Astrocyte (in vitro differentiated cells and primary cell): ENCODE results near the gene C6orf62. TPM values are rescaled to one million over a fixed set of nuclear protein-coding genes. Genes with fewer than 3 reads are reported as not detected.
A peak's percentile ranks its signal among the peaks of the same experiment; 100 is the strongest.

Experiments used
- DNase-seq: peaks from one replicate; pipeline ENCODE4 v3.0.0-alpha.2; 2010; ENCODE audit warnings: low read depth
- FAIRE-seq: peaks from 2 replicates; lab custom pipeline; 2011; peaks lifted over from hg19 to GRCh38; lab: Jason Lieb, UNC
- H2AFZ ChIP-seq: 2 replicates; pipeline ENCODE4 v1.6.0; 2012; ENCODE audit warnings: low read depth, low read length, inconsistent platforms
- H3K27ac ChIP-seq: 2 replicates; pipeline ENCODE4 v1.5.1; 2011; ENCODE audit warnings: low read depth, low read length, inconsistent platforms
- H3K27me3 ChIP-seq: 2 replicates; pipeline ENCODE4 v1.6.0; 2011; ENCODE audit warnings: low read length, inconsistent platforms; ENCODE audit not compliant: insufficient read depth
- H3K36me3 ChIP-seq: 2 replicates; pipeline ENCODE4 v1.5.1; 2011; ENCODE audit warnings: low read length, inconsistent platforms; ENCODE audit not compliant: insufficient read depth
- H3K4me1 ChIP-seq: 2 replicates; pipeline ENCODE4 v1.5.1; 2011; ENCODE audit warnings: low read length, inconsistent platforms; ENCODE audit not compliant: insufficient read depth
- H3K4me2 ChIP-seq: 2 replicates; pipeline ENCODE4 v1.6.0; 2012; ENCODE audit warnings: low read length, inconsistent platforms
- H3K4me3 ChIP-seq: 2 replicates; pipeline ENCODE4 v1.5.1; 2011; ENCODE audit warnings: low read depth, mild to moderate bottlenecking, low read length, inconsistent platforms; ENCODE audit not compliant: insufficient read depth
- H3K79me2 ChIP-seq: 2 replicates; pipeline ENCODE4 v1.6.0; 2012; ENCODE audit warnings: mild to moderate bottlenecking, low read length, inconsistent platforms; ENCODE audit not compliant: insufficient read depth
- H3K9ac ChIP-seq: 2 replicates; pipeline ENCODE4 v1.6.0; 2012; ENCODE audit warnings: mild to moderate bottlenecking, low read length, inconsistent platforms
- H3K9me3 ChIP-seq: 2 replicates; pipeline ENCODE4 v1.5.1; 2012; ENCODE audit warnings: low read depth, mild to moderate bottlenecking, low read length, inconsistent platforms; ENCODE audit not compliant: insufficient read depth
- H4K20me1 ChIP-seq: 2 replicates; pipeline ENCODE4 v1.6.0; 2012; ENCODE audit warnings: low read length, inconsistent platforms; ENCODE audit not compliant: insufficient read depth
- H3K27ac Mint-ChIP-seq: one replicate; pipeline ENCODE4 v1.8.0; 2021; ENCODE audit warnings: mild to moderate bottlenecking, mixed read lengths; ENCODE audit not compliant: unreplicated experiment
- H3K27me3 Mint-ChIP-seq: one replicate; pipeline ENCODE4 v1.8.0; 2021; ENCODE audit warnings: low read depth, mixed read lengths; ENCODE audit not compliant: unreplicated experiment
- H3K36me3 Mint-ChIP-seq: one replicate; pipeline ENCODE4 v1.8.0; 2021; ENCODE audit warnings: low read depth, mixed read lengths; ENCODE audit not compliant: unreplicated experiment
- H3K4me1 Mint-ChIP-seq: one replicate; pipeline ENCODE4 v1.8.0; 2021; ENCODE audit warnings: low read depth, mixed read lengths; ENCODE audit not compliant: unreplicated experiment
- H3K4me3 Mint-ChIP-seq: one replicate; pipeline ENCODE4 v1.8.0; 2021; ENCODE audit warnings: mild to moderate bottlenecking, moderate library complexity, mixed read lengths; ENCODE audit not compliant: unreplicated experiment
- H3K9me3 Mint-ChIP-seq: one replicate; pipeline ENCODE4 v1.8.0; 2021; ENCODE audit warnings: mild to moderate bottlenecking, mixed read lengths; ENCODE audit not compliant: unreplicated experiment
- EZH2 ChIP-seq: IDR thresholded peaks from 2 replicates; pipeline ENCODE4 v1.6.1; 2012; ENCODE audit warnings: mild to moderate bottlenecking, low read length, inconsistent platforms; ENCODE audit not compliant: insufficient read depth
- total RNA-seq: library from RNA; stranded (reverse); gene quantifications from 2 replicates; pipeline ENCODE4 v1.2.1, GENCODE V29; 2021
- TF ChIP-seq, protein P1 (sequence below): IDR thresholded peaks from 2 replicates; pipeline ENCODE4 v1.5.1; 2011; ENCODE audit warnings: low read depth, mild to moderate bottlenecking, inconsistent platforms, low read length, moderate library complexity; ENCODE audit not compliant: insufficient read depth

C6orf62 gene
- total RNA-seq, 1 donor from 2014 or later: 162 TPM

DNA sequence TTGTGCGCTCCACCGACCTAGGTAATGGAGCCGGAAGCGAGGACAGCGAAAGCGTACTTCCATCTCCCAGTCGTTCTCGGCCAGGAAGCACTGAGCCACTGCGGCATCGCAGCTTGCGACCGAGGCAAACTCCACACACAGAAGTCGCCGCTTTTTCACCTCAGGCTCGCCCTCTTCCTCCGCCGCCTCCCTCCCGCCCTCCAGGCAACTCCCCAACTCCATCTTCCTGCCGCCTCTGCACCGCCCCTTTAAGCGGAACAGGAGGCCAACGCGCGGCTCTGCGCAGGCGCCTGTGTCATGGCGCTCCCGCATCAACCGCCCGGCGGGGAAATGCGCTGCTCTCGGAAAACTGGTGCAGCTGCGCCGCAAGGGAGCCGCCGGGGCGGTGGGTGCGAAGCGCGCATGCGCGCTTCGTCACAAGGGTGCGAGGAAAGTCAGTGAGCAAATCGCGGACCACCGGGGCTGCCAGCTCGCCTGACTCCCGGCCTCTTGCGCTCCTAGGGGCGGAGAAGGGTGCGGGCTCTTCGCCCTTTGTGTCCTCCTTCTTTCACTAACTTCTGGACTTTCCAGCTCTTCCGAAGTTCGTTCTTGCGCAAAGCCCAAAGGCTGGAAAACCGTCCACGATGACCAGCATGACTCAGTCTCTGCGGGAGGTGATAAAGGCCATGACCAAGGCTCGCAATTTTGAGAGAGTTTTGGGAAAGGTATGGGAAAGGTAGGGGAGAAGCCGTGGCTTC lies 52.1 kb downstream of the C6orf62 start, which contains the start of the genes ACOT13 and TDP2:
ACOT13 (plus strand) TSS at position 437 of the 737 bp plus-strand sequence; CDS start at position 624, 187 bp downstream.
TDP2 (minus strand) TSS at position 259 of the 737 bp plus-strand sequence; CDS start at position 222, 37 bp downstream.
- H3K4me1 Mint-ChIP-seq: peaks cover 3% of the 10 kb centered on the region
- H3K4me3 ChIP-seq: peak within 1 kb of the TSS; percentile 99
- H3K27ac Mint-ChIP-seq: peak within 1 kb of the TSS; percentile 99
- peaks cover 9% of the 10 kb centered on the region for H3K4me1 ChIP-seq
- TF ChIP-seq, protein P1, sequence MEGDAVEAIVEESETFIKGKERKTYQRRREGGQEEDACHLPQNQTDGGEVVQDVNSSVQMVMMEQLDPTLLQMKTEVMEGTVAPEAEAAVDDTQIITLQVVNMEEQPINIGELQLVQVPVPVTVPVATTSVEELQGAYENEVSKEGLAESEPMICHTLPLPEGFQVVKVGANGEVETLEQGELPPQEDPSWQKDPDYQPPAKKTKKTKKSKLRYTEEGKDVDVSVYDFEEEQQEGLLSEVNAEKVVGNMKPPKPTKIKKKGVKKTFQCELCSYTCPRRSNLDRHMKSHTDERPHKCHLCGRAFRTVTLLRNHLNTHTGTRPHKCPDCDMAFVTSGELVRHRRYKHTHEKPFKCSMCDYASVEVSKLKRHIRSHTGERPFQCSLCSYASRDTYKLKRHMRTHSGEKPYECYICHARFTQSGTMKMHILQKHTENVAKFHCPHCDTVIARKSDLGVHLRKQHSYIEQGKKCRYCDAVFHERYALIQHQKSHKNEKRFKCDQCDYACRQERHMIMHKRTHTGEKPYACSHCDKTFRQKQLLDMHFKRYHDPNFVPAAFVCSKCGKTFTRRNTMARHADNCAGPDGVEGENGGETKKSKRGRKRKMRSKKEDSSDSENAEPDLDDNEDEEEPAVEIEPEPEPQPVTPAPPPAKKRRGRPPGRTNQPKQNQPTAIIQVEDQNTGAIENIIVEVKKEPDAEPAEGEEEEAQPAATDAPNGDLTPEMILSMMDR: peak; percentile 29
- no peak for TF ChIP-seq EZH2
- peak within 1 kb of the TSS; percentile 99 for H2AFZ ChIP-seq
- no peaks in the 10 kb centered on the region for H3K27me3 Mint-ChIP-seq
- peaks cover 14% of the 10 kb centered on the region for H3K9me3 Mint-ChIP-seq
- DNase-seq (peak; percentile 89), FAIRE-seq (no peak)
- H3K79me2 ChIP-seq: peaks cover 33% of the 10 kb centered on the region
- H3K36me3 Mint-ChIP-seq: peaks cover 30% of the 10 kb centered on the region
- H3K4me2 ChIP-seq: peak within 1 kb of the TSS; percentile 95
- H3K36me3 ChIP-seq: peaks cover 11% of the 10 kb centered on the region
- peak within 1 kb of the TSS; percentile 97 for H3K4me3 Mint-ChIP-seq
- peak within 1 kb of the TSS; percentile 93 for H3K9ac ChIP-seq
- H4K20me1 ChIP-seq: peaks cover 7% of the 10 kb centered on the region
- no peaks in the 10 kb centered on the region for H3K27me3 ChIP-seq
- no peaks in the 10 kb centered on the region for H3K9me3 ChIP-seq
- H3K27ac ChIP-seq: peak within 1 kb of the TSS; percentile 93

GRCh38 chr6:24666097-24666640 lies 52.8 kb downstream of the C6orf62 start:
- peaks cover 33% of the 10 kb centered on the region for H3K79me2 ChIP-seq
- peaks cover 11% of the 10 kb centered on the region for H3K36me3 ChIP-seq
- peak overlapping the region; percentile 93 for H3K27ac ChIP-seq
- TF ChIP-seq EZH2: no peak
- TF ChIP-seq, protein P1: no peak
- Mint-ChIP-seq H3K9me3 (peaks cover 14% of the 10 kb centered on the region), H3K4me1 (peaks cover 3% of the 10 kb centered on the region), H3K36me3 (peaks cover 25% of the 10 kb centered on the region), H3K27me3 (no peaks in the 10 kb centered on the region), H3K4me3 (peak overlapping the region; percentile 97), H3K27ac (peak overlapping the region; percentile 68)
- H2AFZ ChIP-seq: peak overlapping the region; percentile 99
- H3K9me3 ChIP-seq: no peaks in the 10 kb centered on the region
- peak; percentile 39 for DNase-seq
- no peak for FAIRE-seq
- no peaks in the 10 kb centered on the region for H3K27me3 ChIP-seq
- peaks cover 7% of the 10 kb centered on the region for H4K20me1 ChIP-seq
- peaks cover 9% of the 10 kb centered on the region for H3K4me1 ChIP-seq
- peak overlapping the region; percentile 95 for H3K4me2 ChIP-seq
- H3K9ac ChIP-seq: peak overlapping the region; percentile 93
- peak overlapping the region; percentile 99 for H3K4me3 ChIP-seq
